Progenitor cell of endocrine pancreas (in vitro differentiated cells): ENCODE data around the gene RBKS. TPM values are rescaled to one million over a fixed set of nuclear protein-coding genes. Genes with fewer than 3 reads are reported as not detected.

Experiments
- DNase-seq: peaks from one replicate; pipeline ENCODE4 v3.0.0; 2021; ENCODE audit warnings: low spot score; ENCODE audit not compliant: unreplicated experiment
- H3K27ac Mint-ChIP-seq: 2 replicates; pipeline ENCODE4 v1.8.0; 2021; ENCODE audit warnings: mild to moderate bottlenecking, moderate library complexity, mixed read lengths
- H3K27me3 Mint-ChIP-seq: 2 replicates; pipeline ENCODE4 v1.8.0; 2021; ENCODE audit warnings: mixed read lengths
- H3K36me3 Mint-ChIP-seq: 2 replicates; pipeline ENCODE4 v1.8.0; 2022; ENCODE audit warnings: mixed read lengths; ENCODE audit not compliant: insufficient read depth
- H3K4me1 Mint-ChIP-seq: 2 replicates; pipeline ENCODE4 v1.8.0; 2021; ENCODE audit warnings: low read depth, mixed read lengths
- H3K4me3 Mint-ChIP-seq: 2 replicates; pipeline ENCODE4 v1.8.0; 2021; ENCODE audit warnings: low read depth, mild to moderate bottlenecking, moderate library complexity, mixed read lengths
- H3K9me3 Mint-ChIP-seq: 2 replicates; pipeline ENCODE4 v1.8.0; 2021; ENCODE audit warnings: low read depth, mixed read lengths
- total RNA-seq: library from RNA; stranded (reverse); gene quantifications from 2 replicates; pipeline ENCODE4 v1.2.1, GENCODE V29; 2021
- TF ChIP-seq, protein P1 (sequence below): fragments of 200-600 bp; sonication (generic); IDR thresholded peaks from one replicate; pipeline ENCODE4 v1.5.0; 2021; ENCODE audit warnings: antibody characterized with exemption, mild to moderate bottlenecking; ENCODE audit not compliant: unreplicated experiment

The RBKS gene
- total RNA-seq, 1 donor from 2014 or later = 5.4 TPM

- peaks cover 15% of the 10 kb centered on the region for H3K36me3 Mint-ChIP-seq
- TF ChIP-seq, protein P1, sequence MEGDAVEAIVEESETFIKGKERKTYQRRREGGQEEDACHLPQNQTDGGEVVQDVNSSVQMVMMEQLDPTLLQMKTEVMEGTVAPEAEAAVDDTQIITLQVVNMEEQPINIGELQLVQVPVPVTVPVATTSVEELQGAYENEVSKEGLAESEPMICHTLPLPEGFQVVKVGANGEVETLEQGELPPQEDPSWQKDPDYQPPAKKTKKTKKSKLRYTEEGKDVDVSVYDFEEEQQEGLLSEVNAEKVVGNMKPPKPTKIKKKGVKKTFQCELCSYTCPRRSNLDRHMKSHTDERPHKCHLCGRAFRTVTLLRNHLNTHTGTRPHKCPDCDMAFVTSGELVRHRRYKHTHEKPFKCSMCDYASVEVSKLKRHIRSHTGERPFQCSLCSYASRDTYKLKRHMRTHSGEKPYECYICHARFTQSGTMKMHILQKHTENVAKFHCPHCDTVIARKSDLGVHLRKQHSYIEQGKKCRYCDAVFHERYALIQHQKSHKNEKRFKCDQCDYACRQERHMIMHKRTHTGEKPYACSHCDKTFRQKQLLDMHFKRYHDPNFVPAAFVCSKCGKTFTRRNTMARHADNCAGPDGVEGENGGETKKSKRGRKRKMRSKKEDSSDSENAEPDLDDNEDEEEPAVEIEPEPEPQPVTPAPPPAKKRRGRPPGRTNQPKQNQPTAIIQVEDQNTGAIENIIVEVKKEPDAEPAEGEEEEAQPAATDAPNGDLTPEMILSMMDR = no peak
- no peaks in the 10 kb centered on the region for H3K27me3 Mint-ChIP-seq
- H3K9me3 Mint-ChIP-seq = no peaks in the 10 kb centered on the region
- H3K4me3 Mint-ChIP-seq = no peak overlapping the region
- H3K27ac Mint-ChIP-seq = no peak overlapping the region
- H3K4me1 Mint-ChIP-seq = peaks cover 5% of the 10 kb centered on the region
- DNase-seq = no peak
Observed at GRCh38 chr2:27779417-27780055, 110.7 kb downstream of the RBKS start.

- peaks cover 9% of the 10 kb centered on the region for H3K36me3 Mint-ChIP-seq
- no peak overlapping the region for H3K27ac Mint-ChIP-seq
Observed at GRCh38 chr2:27776696-27777095, 113.5 kb downstream of the RBKS start.

DNA sequence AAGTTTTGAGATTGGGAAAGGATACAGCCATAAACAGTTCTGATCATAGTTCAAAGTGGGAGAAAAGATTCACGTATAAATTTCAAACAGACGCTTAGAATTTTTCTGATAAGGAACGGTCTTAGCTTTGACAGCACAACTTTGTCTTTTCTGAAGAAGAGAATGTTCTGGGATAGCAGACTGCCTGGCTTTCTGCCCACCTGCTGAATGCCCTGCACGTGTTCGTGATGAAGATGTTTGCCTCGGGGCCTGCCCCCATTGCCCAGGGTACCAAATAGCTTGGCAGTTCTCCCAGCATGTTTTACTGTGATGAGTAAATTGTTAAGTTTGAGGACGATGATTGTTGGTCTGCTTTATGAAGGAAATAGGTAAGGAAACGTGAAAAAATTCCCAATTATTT is 114.1 kb downstream of the RBKS start:
- Mint-ChIP-seq H3K4me3 (no peak overlapping the region), H3K27me3 (no peaks in the 10 kb centered on the region), H3K36me3 (peaks cover 9% of the 10 kb centered on the region), H3K9me3 (no peaks in the 10 kb centered on the region), H3K4me1 (peaks cover 21% of the 10 kb centered on the region), H3K27ac (no peak overlapping the region)
- TF ChIP-seq, protein P1 = no peak
- no peak for DNase-seq

More at GRCh38 chr2:27776696-27777095, 113.5 kb downstream of the RBKS start:
- no peak for DNase-seq
- H3K4me3 Mint-ChIP-seq = no peak overlapping the region
- H3K4me1 Mint-ChIP-seq = peaks cover 22% of the 10 kb centered on the region
- TF ChIP-seq, protein P1 = no peak
- H3K27me3 Mint-ChIP-seq = no peaks in the 10 kb centered on the region
- no peaks in the 10 kb centered on the region for H3K9me3 Mint-ChIP-seq

DNA sequence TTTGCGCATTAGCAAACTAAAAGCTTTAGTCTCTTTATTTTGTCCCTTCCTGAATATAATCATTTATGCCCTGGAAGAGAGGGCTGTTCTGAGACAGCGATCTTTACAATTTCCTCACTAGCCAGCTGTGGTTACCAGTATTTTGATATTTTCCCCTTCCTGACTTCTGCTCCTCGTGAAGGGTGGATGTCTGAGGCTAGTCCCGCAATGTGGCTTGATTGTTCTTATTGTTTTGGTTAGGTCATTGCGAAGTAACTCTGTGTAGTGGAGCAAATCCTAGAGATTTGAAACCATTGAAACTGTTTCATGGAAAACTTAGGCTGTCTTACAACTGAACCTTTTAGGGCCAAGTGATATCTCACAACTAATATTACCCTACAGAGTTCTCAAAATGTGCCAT is 116.2 kb downstream of the RBKS start:
- Mint-ChIP-seq H3K4me3 (no peak overlapping the region), H3K27ac (no peak overlapping the region), H3K36me3 (peaks cover 9% of the 10 kb centered on the region), H3K9me3 (no peaks in the 10 kb centered on the region), H3K27me3 (no peaks in the 10 kb centered on the region), H3K4me1 (peaks cover 22% of the 10 kb centered on the region)
- TF ChIP-seq, protein P1 = no peak
- no peak for DNase-seq

- Mint-ChIP-seq H3K4me1 (peaks cover 22% of the 10 kb centered on the region), H3K9me3 (no peaks in the 10 kb centered on the region), H3K36me3 (peaks cover 9% of the 10 kb centered on the region), H3K27ac (peak overlapping the region; percentile 76), H3K4me3 (peak overlapping the region; percentile 98), H3K27me3 (no peaks in the 10 kb centered on the region)
- no peak for DNase-seq
- TF ChIP-seq, protein P1 = no peak
Observed at GRCh38 chr2:27772804-27773203, 117.4 kb downstream of the RBKS start.
